Lung (tissue), 12 donors: ENCODE measurements around the gene EPHB1. TPM values are rescaled to one million over a fixed set of nuclear protein-coding genes. Genes with fewer than 3 reads are reported as not detected.

Source experiments
- ATAC-seq: fragments of 200-7000 bp; cut with Tn5 transposase; one replicate; pipeline ENCODE4 v1.9.1; 2020; ENCODE audit warnings: moderate number of reproducible peaks; ENCODE audit not compliant: insufficient read depth, low FRiP score
- DNase-seq, 3 donors: peaks; one replicate each; pipeline ENCODE4 v3.0.0-alpha.2; 2013 to 2017
- H3K27ac ChIP-seq, 2 donors: one replicate each; pipeline ENCODE4 v1.5.1; 2013; ENCODE audit warnings: mild to moderate bottlenecking in 2 of 2, moderate library complexity in 2 of 2, control low read depth in 1 of 2, inconsistent platforms in 1 of 2, low read depth in 1 of 2, low read length in 1 of 2
- H3K27me3 ChIP-seq, 3 donors: one replicate each; pipeline ENCODE4 v1.5.1; 2013; ENCODE audit warnings: low read length in 2 of 3; ENCODE audit not compliant: control insufficient read depth in 3 of 3, insufficient read depth in 3 of 3
- H3K36me3 ChIP-seq, 4 donors: one replicate each; pipeline ENCODE4 v1.5.1; 2013; ENCODE audit warnings: low read length in 4 of 4, mild to moderate bottlenecking in 1 of 4, moderate library complexity in 1 of 4; ENCODE audit not compliant: control insufficient read depth in 4 of 4, insufficient read depth in 4 of 4
- H3K4me1 ChIP-seq, 5 donors: one replicate each; pipeline ENCODE4 v1.5.1; 2013; ENCODE audit warnings: low read length in 5 of 5, mild to moderate bottlenecking in 2 of 5, moderate library complexity in 1 of 5; ENCODE audit not compliant: control insufficient read depth in 5 of 5, insufficient read depth in 5 of 5
- H3K4me3 ChIP-seq: one replicate; pipeline ENCODE4 v1.5.1; 2013; ENCODE audit warnings: mild to moderate bottlenecking, control low read depth, moderate library complexity
- H3K9ac ChIP-seq, 2 donors: one replicate each; pipeline ENCODE4 v1.5.1; 2013; ENCODE audit warnings: low read length in 2 of 2, control low read depth in 1 of 2; ENCODE audit not compliant: insufficient read depth in 1 of 2
- H3K9me3 ChIP-seq, 4 donors: one replicate each; pipeline ENCODE4 v1.5.1; 2013; ENCODE audit warnings: low read length in 3 of 4, mild to moderate bottlenecking in 1 of 4, moderate library complexity in 1 of 4; ENCODE audit not compliant: control insufficient read depth in 4 of 4, insufficient read depth in 3 of 4
- WGBS, 2 donors: extraction: QIAGEN DNeasy Blood & Tissue Kit; methylation state at CpG; one replicate each; pipeline ENCODE4 v1.1.7; 2013; 5-methylcytosine and 5-hydroxymethylcytosine counted together
- polyA plus RNA-seq, 2 donors: library from polyadenylated mRNA; stranded (reverse); fragments of 200-250 nt; gene quantifications; one replicate each; pipeline ENCODE4 v1.2.1, GENCODE V29; 2013
- total RNA-seq, 2 donors: library from RNA; depleted of rRNA in 1 of 2; stranded (reverse); fragments of >200 nt in 1 of 2; gene quantifications; one replicate each; pipeline ENCODE4 v1.2.1, GENCODE V29; 2014 to 2021
- TF ChIP-seq, protein P1 (sequence below): IDR thresholded peaks from 2 replicates; pipeline ENCODE4 v1.5.1; 2012; ENCODE audit warnings: mild to moderate bottlenecking; ENCODE audit errors: control extremely low read depth, extremely low read depth
- donor health status: control.
- donor health status: control.
- donor health status: Bipolar disorder and iron deficiency.
- donor health status: healthy.
- donor health status: DM: yes; HTN: yes; CAD: no.

EPHB1 gene
- total and polyA plus RNA-seq, 4 donors: 0.30 to 6.3 (median 2.1) TPM

DNA sequence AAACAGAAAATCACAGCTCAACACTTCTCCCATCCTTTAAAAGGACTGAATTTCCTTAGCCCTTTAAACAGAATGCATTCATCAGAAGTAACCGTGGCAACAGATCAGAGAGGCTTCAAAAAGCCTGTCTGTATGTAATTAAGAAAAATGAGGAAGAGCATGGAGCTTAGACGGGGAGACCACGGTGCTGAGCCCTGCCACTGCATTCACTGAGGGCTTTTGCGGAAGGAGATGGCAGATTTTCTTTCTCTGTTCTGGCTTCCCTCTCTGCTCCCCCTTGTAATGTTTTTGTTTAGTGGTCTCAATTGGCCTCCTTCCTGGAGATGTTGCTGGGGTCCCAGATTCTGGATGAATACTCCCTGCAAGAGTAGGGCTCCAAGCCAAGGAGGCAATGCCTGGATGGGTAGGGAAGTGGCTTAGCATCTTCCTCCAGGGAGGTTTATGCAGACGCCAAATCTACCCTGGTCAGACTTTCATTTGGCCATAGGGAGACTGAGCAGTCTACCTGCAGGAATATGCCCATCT lies 332.9 kb downstream of the EPHB1 start:
- ATAC-seq: no peak
- TF ChIP-seq, protein P1, sequence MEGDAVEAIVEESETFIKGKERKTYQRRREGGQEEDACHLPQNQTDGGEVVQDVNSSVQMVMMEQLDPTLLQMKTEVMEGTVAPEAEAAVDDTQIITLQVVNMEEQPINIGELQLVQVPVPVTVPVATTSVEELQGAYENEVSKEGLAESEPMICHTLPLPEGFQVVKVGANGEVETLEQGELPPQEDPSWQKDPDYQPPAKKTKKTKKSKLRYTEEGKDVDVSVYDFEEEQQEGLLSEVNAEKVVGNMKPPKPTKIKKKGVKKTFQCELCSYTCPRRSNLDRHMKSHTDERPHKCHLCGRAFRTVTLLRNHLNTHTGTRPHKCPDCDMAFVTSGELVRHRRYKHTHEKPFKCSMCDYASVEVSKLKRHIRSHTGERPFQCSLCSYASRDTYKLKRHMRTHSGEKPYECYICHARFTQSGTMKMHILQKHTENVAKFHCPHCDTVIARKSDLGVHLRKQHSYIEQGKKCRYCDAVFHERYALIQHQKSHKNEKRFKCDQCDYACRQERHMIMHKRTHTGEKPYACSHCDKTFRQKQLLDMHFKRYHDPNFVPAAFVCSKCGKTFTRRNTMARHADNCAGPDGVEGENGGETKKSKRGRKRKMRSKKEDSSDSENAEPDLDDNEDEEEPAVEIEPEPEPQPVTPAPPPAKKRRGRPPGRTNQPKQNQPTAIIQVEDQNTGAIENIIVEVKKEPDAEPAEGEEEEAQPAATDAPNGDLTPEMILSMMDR: no peak
- DNase-seq: no peak
- Histone ChIP-seq H3K27me3 (no peaks in the 10 kb centered on the region), H3K36me3 (no peaks in the 10 kb centered on the region), H3K27ac (no peak overlapping the region), H3K9me3 (peaks cover 0 to 4% (median 0%) of the 10 kb centered on the region in 4 donors), H3K4me3 (no peak overlapping the region), H3K9ac (no peak overlapping the region), H3K4me1 (no peaks in the 10 kb centered on the region)
- 79 to 81% methylated on average over 5 of the region's 5 CpGs for WGBS, 2 donors

DNA sequence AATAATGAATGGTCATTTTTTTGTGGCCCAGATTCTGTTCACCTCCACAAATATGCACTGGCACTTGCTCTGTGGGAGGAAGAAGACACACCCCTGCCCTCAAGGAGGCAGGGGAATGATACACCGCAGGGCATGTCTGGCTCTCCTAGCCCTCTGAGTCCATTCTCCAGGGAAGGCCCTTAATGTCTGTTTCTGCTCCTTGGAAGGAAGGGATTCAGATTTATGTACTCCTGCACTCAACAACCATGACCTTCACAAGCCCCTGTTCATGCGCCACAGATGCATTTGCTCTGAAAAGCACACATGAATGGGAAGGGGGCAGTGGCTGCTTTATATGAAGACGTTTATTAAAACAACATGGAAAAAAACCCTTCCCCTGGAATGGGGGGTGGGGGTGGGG lies 333.8 kb downstream of the EPHB1 start:
- H3K4me1 ChIP-seq: no peaks in the 10 kb centered on the region
- no peak overlapping the region for H3K4me3 ChIP-seq
- H3K36me3 ChIP-seq: no peaks in the 10 kb centered on the region
- no peak overlapping the region for H3K27ac ChIP-seq
- 69 to 70% methylated on average over 3 of the region's 3 CpGs for WGBS, 2 donors
- TF ChIP-seq, protein P1: no peak
- H3K27me3 ChIP-seq: no peaks in the 10 kb centered on the region
- DNase-seq: no peak
- no peak for ATAC-seq
- no peak overlapping the region for H3K9ac ChIP-seq
- H3K9me3 ChIP-seq: peaks cover 0 to 4% (median 0%) of the 10 kb centered on the region in 4 donors

- ATAC-seq (no peak), DNase-seq (no peak)
- H3K4me3 ChIP-seq: no peak overlapping the region
- no peaks in the 10 kb centered on the region for H3K36me3 ChIP-seq
- no peak overlapping the region for H3K9ac ChIP-seq
- H3K4me1 ChIP-seq: no peaks in the 10 kb centered on the region
- H3K9me3 ChIP-seq: peaks cover 0 to 6% (median 0%) of the 10 kb centered on the region in 4 donors
- H3K27ac ChIP-seq: no peak overlapping the region
- H3K27me3 ChIP-seq: peaks cover 0 to 4% (median 0%) of the 10 kb centered on the region in 3 donors
- 78 to 89% methylated on average over 7 of the region's 7 CpGs for whole genome bisulfite sequencing, 2 donors
- TF ChIP-seq, protein P1: no peak
Observed at GRCh38 chr3:135131290-135131689, 336.2 kb downstream of the EPHB1 start.
